Endothelial cell of umbilical vein (primary cell): ENCODE measurements around the gene TRNT1. TPM values are rescaled to one million over a fixed set of nuclear protein-coding genes. Genes with fewer than 3 reads are reported as not detected.

ENCODE experiments used
- BruUV-seq: library from RNA; stranded (reverse); fragments of 400-500 nt; replicated peaks from 2 replicates; lab custom pipeline; 2021; lab: Mats Ljungman, UMichigan
- CTCF ChIA-PET: fragments of 300-600, 350-600 bp; sonication (Branson Sonifier 250); formaldehyde crosslinking; loops from one replicate; lab custom pipeline; 2021; ENCODE audit warnings: antibody characterized with exemption, inconsistent platforms; lab: Charles Lee
- POLR2A ChIA-PET: fragments of 300-600, 350-600 bp; sonication (Branson Sonifier 250); formaldehyde crosslinking; loops from one replicate; lab custom pipeline; 2021; ENCODE audit warnings: antibody characterized with exemption, inconsistent platforms; lab: Charles Lee
- DNase-seq: peaks from one replicate; pipeline ENCODE4 v3.0.0-alpha.2; 2011; ENCODE audit warnings: low read depth, low spot score
- FAIRE-seq: peaks from 2 replicates; lab custom pipeline; 2011; peaks lifted over from hg19 to GRCh38; lab: Jason Lieb, UNC
- H2AFZ ChIP-seq: 2 replicates; pipeline ENCODE4 v1.6.0; 2012; ENCODE audit warnings: low read depth, low read length, control low read depth, inconsistent platforms
- H3K27ac ChIP-seq: 2 replicates; pipeline ENCODE4 v1.5.1; 2011; ENCODE audit warnings: low read depth, mild to moderate bottlenecking, control low read depth, low read length, moderate library complexity; ENCODE audit not compliant: insufficient read depth
- H3K27me3 ChIP-seq, 2 experiments: 2 replicates each; pipeline versions ENCODE4 v1.6.0 to v1.6.1; 2011; ENCODE audit warnings: low read length in 2 of 2, mixed read lengths in 1 of 2; ENCODE audit not compliant: control insufficient read depth in 2 of 2, insufficient read depth in 2 of 2
- H3K36me3 ChIP-seq, 2 experiments: 2 replicates in 1 of 2; 3 replicates in 1 of 2; pipeline ENCODE4 v1.5.1; 2011; ENCODE audit warnings: low read length in 2 of 2, mild to moderate bottlenecking in 1 of 2, moderate library complexity in 1 of 2; ENCODE audit not compliant: control insufficient read depth in 2 of 2, insufficient read depth in 2 of 2; ENCODE audit errors: extremely low read depth in 1 of 2
- H3K4me1 ChIP-seq: 3 replicates; pipeline ENCODE4 v1.5.1; 2011; ENCODE audit warnings: mild to moderate bottlenecking, low read length; ENCODE audit not compliant: control insufficient read depth, insufficient read depth; ENCODE audit errors: extremely low read depth
- H3K4me2 ChIP-seq: 2 replicates; pipeline ENCODE4 v1.6.1; 2011; ENCODE audit warnings: low read length, control low read depth, mixed read lengths; ENCODE audit not compliant: insufficient read depth
- H3K4me3 ChIP-seq, 3 experiments: fragments of 200-600 bp in 1 of 3; sonication (generic), shearing (Covaris generic) in 1 of 3; replicated peaks in 1 of 3; 2 replicates each; pipeline ENCODE4 v1.5.1; 2011 to 2016; ENCODE audit warnings: control low read depth in 3 of 3, low read length in 3 of 3, mild to moderate bottlenecking in 2 of 3, inconsistent platforms in 1 of 3, low read depth in 1 of 3, moderate library complexity in 1 of 3; ENCODE audit not compliant: insufficient read depth in 1 of 3
- H3K79me2 ChIP-seq: 2 replicates; pipeline ENCODE4 v1.6.0; 2012; ENCODE audit warnings: low read length, inconsistent platforms; ENCODE audit not compliant: control insufficient read depth, insufficient read depth
- H3K9ac ChIP-seq: replicated peaks from 2 replicates; pipeline ENCODE3; 2011; ENCODE audit warnings: low read length, control low read depth; ENCODE audit not compliant: insufficient read depth; ENCODE audit errors: extremely low read depth
- H3K9me1 ChIP-seq: replicated peaks from 3 replicates; pipeline ENCODE4 v1.6.0; 2011; ENCODE audit warnings: mild to moderate bottlenecking, low read length; ENCODE audit not compliant: control insufficient read depth, insufficient read depth; ENCODE audit errors: extremely low read depth
- H3K9me3 ChIP-seq: replicated peaks from 2 replicates; pipeline ENCODE4 v1.5.1; 2012; ENCODE audit warnings: low read length, inconsistent platforms; ENCODE audit not compliant: control insufficient read depth, insufficient read depth
- H4K20me1 ChIP-seq: replicated peaks from 2 replicates; pipeline ENCODE3; 2011; ENCODE audit warnings: mild to moderate bottlenecking, low read length; ENCODE audit not compliant: control insufficient read depth, insufficient read depth; ENCODE audit errors: extremely low read depth
- CTCF ChIP-seq, 2 donors: IDR thresholded peaks; 1 replicate in 1 of 2; 2 replicates in 1 of 2; pipeline ENCODE4 v1.5.1; 2011; ENCODE audit warnings: low read length in 2 of 2, mild to moderate bottlenecking in 2 of 2, moderate library complexity in 2 of 2, control low read depth in 1 of 2, inconsistent platforms in 1 of 2, low read depth in 1 of 2; ENCODE audit not compliant: insufficient read depth in 1 of 2; ENCODE audit errors: extremely low read depth in 1 of 2
- EZH2 ChIP-seq: IDR thresholded peaks from 2 replicates; pipeline ENCODE4 v1.6.1; 2012; ENCODE audit warnings: borderline replicate concordance, low read depth, mild to moderate bottlenecking, moderate library complexity, low read length, inconsistent platforms; ENCODE audit not compliant: severe bottlenecking
- FOS ChIP-seq: IDR thresholded peaks from 2 replicates; pipeline ENCODE4 v1.6.1; 2011; ENCODE audit warnings: mild to moderate bottlenecking, low read length, moderate library complexity, borderline replicate concordance; ENCODE audit not compliant: insufficient read depth
- GATA2 ChIP-seq: IDR thresholded peaks from 2 replicates; pipeline ENCODE4 v1.7.0; 2011; ENCODE audit warnings: low read depth, mild to moderate bottlenecking, moderate library complexity, mixed read lengths, low read length; ENCODE audit not compliant: insufficient read length, insufficient read depth
- JUN ChIP-seq: IDR thresholded peaks from 2 replicates; pipeline ENCODE4 v1.6.1; 2011; ENCODE audit warnings: borderline replicate concordance, low read depth; ENCODE audit not compliant: insufficient read length, insufficient read depth
- MAX ChIP-seq: IDR thresholded peaks from 2 replicates; pipeline ENCODE4 v1.6.1; 2011; ENCODE audit not compliant: insufficient read depth, insufficient read length
- MYC ChIP-seq: IDR thresholded peaks from one replicate; pipeline ENCODE4 v1.6.1; 2011; ENCODE audit warnings: mild to moderate bottlenecking, low read depth, low read length
- POLR2A ChIP-seq: IDR thresholded peaks from 2 replicates; pipeline ENCODE4 v1.6.1; 2012; ENCODE audit warnings: low read depth, mild to moderate bottlenecking, control low read depth, low read length
- POLR2AphosphoS5 ChIP-seq: IDR thresholded peaks from 2 replicates; pipeline ENCODE4 v1.6.1; 2012; ENCODE audit warnings: low read depth, mild to moderate bottlenecking, control low read depth, low read length, moderate library complexity; ENCODE audit not compliant: insufficient read depth
- dilution Hi-C: fragments of 300-500 bp; cut with MboI; formaldehyde crosslinking; loops from one replicate; pipeline ENCODE4 v1.15.0; 2019; ENCODE audit warnings: low sequenced_read_pairs; ENCODE audit not compliant: extremely low pct_ligation_motif_present
- intact Hi-C: fragments of 100-400 bp; cut with micrococcal nuclease; formaldehyde crosslinking; loops from one replicate; pipeline ENCODE4 v1.10.0; 2022
- polyA plus RNA-seq, 4 experiments: library from polyadenylated mRNA; depleted of rRNA in 3 of 4; stranded (reverse) in 3 of 4; unstranded in 1 of 4; fragments of >200 nt; gene quantifications; 2 replicates each; pipeline versions ENCODE4 v1.2.1 to v1.2.3, GENCODE V29; 2011 to 2012; ENCODE audit warnings: missing spikeins in 1 of 4
- total RNA-seq: library from RNA; stranded (reverse); gene quantifications from 2 replicates; pipeline ENCODE4 v1.2.3, GENCODE V29; 2021

Gene TRNT1
- total and polyA plus RNA-seq, 2 donors (not counting 3 experiments of a cell fraction or from before 2014, with no cell fraction given): 4.6 to 21.3 TPM

- Histone ChIP-seq H3K4me3 (no peak overlapping the region), H3K9me1 (no peaks in the 10 kb centered on the region), H3K27me3 (peaks cover 0 to 3% of the 10 kb centered on the region in 2 experiments), H3K79me2 (no peaks in the 10 kb centered on the region), H3K36me3 (no peaks in the 10 kb centered on the region), H2AFZ (no peak overlapping the region), H3K4me2 (no peak overlapping the region), H3K9me3 (no peaks in the 10 kb centered on the region), H3K9ac (no peak overlapping the region), H4K20me1 (no peaks in the 10 kb centered on the region), H3K27ac (no peak overlapping the region), H3K4me1 (no peaks in the 10 kb centered on the region)
- no peak for TF ChIP-seq EZH2
- TF ChIP-seq MAX: no peak
- no peak for TF ChIP-seq GATA2
- no peak for TF ChIP-seq POLR2A
- no peak for TF ChIP-seq MYC
- TF ChIP-seq FOS: no peak
- TF ChIP-seq CTCF (IDR thresholded peaks at IDR 0.05; ENCODE audit: extremely low read depth in 1 of 2, insufficient read depth in 1 of 2, low read depth in 1 of 2, low read length in 2 of 2): no peak
- TF ChIP-seq JUN: no peak
- no peak for TF ChIP-seq POLR2AphosphoS5
- BruUV-seq: no TSS peak
- FAIRE-seq (no peak), DNase-seq (no peak)
- ChIA-PET POLR2A (no interaction called here), CTCF (interaction anchor here (0.8 to 3.1 kb wide), 2 partner anchors 8 to 1098 kb away, joined by 3 to 19 read pairs; no protein-coding TSS in a partner anchor)
- dilution Hi-C loops (no loop called here), intact Hi-C loops (no loop called here)
These were observed 65.5 kb downstream of the TRNT1 start for GRCh38 chr3:3192286-3192675.
